ENCODE data around the gene AMMECR1L.

AMMECR1L gene

GRCh38 chr2:127877136-127877535 is 8.6 kb downstream of the AMMECR1L start:
- in situ Hi-C loops (cut with HindIII; ENCODE audit: low sequenced_read_pairs) = no loop called here
- no peak for DNase-seq (ENCODE audit: low read depth)
- no peak for TF ChIP-seq CTCF (IDR thresholded peaks at IDR 0.05; ENCODE audit: low read depth, low read length, missing control alignments)
- H3K4me3 ChIP-seq (ENCODE audit: low read depth, low read length) = no peak overlapping the region

- H3K4me3 ChIP-seq (ENCODE audit: low read depth, low read length) = no peak overlapping the region
- DNase-seq (ENCODE audit: low read depth) = no peak
- no peak for TF ChIP-seq CTCF (IDR thresholded peaks at IDR 0.05; ENCODE audit: low read depth, low read length, missing control alignments)
- in situ Hi-C loops (cut with HindIII; ENCODE audit: low sequenced_read_pairs) = no loop called here
Observed at GRCh38 chr2:127874378-127875269, 11.1 kb downstream of the AMMECR1L start.

GRCh38 chr2:127873707-127874303 is 12.0 kb downstream of the AMMECR1L start:
- no peak overlapping the region for H3K4me3 ChIP-seq (ENCODE audit: low read depth, low read length)
- in situ Hi-C loops (cut with HindIII; ENCODE audit: low sequenced_read_pairs) = no loop called here
- TF ChIP-seq CTCF (IDR thresholded peaks at IDR 0.05; ENCODE audit: low read depth, low read length, missing control alignments) = no peak
- DNase-seq (ENCODE audit: low read depth) = no peak

- DNase-seq (ENCODE audit: low read depth) = no peak
- no peak for TF ChIP-seq CTCF (IDR thresholded peaks at IDR 0.05; ENCODE audit: low read depth, low read length, missing control alignments)
- in situ Hi-C loops (cut with HindIII; ENCODE audit: low sequenced_read_pairs) = no loop called here
- H3K4me3 ChIP-seq (ENCODE audit: low read depth, low read length) = no peak overlapping the region
Observed at GRCh38 chr2:127872354-127872753, 13.4 kb downstream of the AMMECR1L start.

- in situ Hi-C loops (cut with HindIII; ENCODE audit: low sequenced_read_pairs) = no loop called here
- no peak for DNase-seq (ENCODE audit: low read depth)
- TF ChIP-seq CTCF (IDR thresholded peaks at IDR 0.05; ENCODE audit: low read depth, low read length, missing control alignments) = no peak
- H3K4me3 ChIP-seq (ENCODE audit: low read depth, low read length) = no peak overlapping the region
Observed at GRCh38 chr2:127865926-127866325, 19.8 kb downstream of the AMMECR1L start.

GRCh38 chr2:127864877-127865276 is 20.9 kb downstream of the AMMECR1L start:
- no peak for DNase-seq (ENCODE audit: low read depth)
- in situ Hi-C loops (cut with HindIII; ENCODE audit: low sequenced_read_pairs) = no loop called here
- H3K4me3 ChIP-seq (ENCODE audit: low read depth, low read length) = no peak overlapping the region
- TF ChIP-seq CTCF (IDR thresholded peaks at IDR 0.05; ENCODE audit: low read depth, low read length, missing control alignments) = no peak

Measured in astrocyte of the cerebellum (primary cell).